GM21390 (cell line): ENCODE data around the gene NAT14.
A peak's percentile ranks its signal among the peaks of the same experiment; 100 is the strongest.

Experiments
- ATAC-seq: cut with Tn5 transposase; IDR thresholded peaks from one replicate; pipeline ENCODE4 v1.9.1; 2021; ENCODE audit not compliant: unreplicated experiment

NAT14 gene

DNA sequence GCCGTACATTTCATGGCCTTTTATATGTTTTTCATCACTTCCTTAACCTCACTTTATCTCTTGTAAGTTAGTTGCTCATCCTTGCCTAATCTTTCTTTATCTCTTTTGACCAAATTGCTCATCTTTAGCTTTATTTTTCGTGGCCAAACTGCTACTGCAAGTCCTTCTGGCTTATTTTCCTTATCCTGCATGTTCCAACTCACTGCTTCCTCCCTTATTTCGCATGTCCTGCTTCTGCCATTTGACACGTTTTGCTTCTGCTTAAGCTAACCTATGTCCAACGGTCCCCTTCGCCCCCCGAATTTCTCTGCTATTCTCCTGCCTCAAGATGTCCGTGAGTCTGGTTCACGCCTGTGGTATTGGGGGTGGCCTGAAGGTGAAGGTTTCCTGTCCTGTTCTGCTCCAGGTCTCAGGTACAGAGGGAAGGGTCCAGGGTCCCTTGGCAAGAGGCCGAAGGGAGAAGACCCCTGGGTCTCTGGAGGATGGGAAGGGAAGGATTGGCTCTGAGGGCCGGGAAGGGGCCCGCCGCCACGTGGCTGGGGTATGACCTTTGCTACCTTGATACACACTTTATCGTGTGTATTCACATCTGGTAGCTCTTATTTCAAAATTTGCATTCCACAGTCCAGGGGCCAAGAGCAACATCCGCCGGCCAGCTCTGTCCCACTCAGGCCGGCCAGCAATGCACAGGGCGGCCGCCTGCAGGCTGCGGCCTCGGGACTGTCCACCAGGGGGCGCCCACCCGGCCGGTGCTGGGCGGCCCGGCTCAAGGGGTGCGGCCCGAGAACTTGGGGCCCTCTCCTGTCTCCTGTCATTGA lies 17.5 kb upstream of the NAT14 start:
- ATAC-seq, result peak; percentile 58

GRCh38 chr19:55468054-55468393 lies 17.0 kb upstream of the NAT14 start:
- ATAC-seq, result no peak

DNA sequence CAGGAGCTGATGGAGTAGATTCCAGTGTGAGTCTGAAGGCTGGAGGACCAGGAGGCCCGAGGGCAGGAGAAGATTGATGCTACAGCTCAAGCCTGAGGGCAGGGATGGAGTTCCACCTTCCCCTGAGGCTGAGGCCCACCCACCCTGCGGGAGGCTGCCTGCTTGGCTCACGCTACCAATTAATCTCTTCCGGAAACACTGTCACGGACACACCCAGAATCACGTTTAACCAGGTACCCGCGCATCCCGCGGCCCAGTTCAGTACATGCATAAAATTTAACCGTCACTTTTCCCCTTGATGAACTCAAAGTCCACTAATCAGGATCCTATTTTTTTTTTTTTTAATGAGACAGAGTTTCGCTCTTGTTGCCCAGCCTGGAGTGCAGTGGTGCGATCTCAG lies 13.7 kb upstream of the NAT14 start:
- no peak for ATAC-seq

GRCh38 chr19:55472463-55472862 lies 12.5 kb upstream of the NAT14 start:
- ATAC-seq, result no peak

GRCh38 chr19:55473225-55474012 lies 11.6 kb upstream of the NAT14 start:
- no peak for ATAC-seq

- no peak for ATAC-seq
Observed at GRCh38 chr19:55474269-55475265, 10.4 kb upstream of the NAT14 start.

DNA sequence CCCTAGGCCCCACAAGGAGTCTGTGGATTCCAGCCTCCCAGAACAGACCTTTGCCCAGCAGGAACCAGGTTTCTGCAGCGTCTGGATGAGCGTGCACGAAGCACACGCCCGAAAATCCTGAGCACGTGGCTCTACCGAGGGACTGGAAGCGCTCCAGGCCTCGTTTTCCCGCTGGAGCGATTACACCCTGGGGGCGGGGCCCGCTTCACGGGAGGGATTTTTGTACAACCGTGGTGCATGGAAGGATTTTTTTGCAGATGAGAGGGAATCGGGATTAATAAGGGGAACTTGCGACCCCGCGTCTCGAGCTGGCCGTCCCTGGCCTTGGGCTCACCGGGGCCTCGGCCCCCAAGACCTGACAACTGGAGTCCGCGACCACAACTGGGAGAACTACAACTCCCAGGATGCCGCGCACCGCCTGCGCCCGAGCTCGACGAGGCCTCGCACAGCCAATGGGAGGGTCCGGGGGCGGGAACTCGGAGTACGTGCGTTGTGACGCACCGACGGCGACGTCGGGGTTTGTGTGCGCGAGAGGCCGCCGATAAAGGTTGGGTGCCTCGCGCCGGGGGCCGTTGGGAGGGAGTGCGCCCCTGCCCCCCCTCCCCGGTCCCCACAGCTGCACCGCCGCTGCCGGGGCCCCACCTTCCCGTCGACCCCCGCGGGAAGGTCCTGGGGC lies 8.8 kb upstream of the NAT14 start, which contains the start of gene ZNF628:
Gene ZNF628, plus strand, starts transcription at position 518 of the 676 bp plus-strand sequence. CDS start 3,294 bp downstream, outside the sequence.
- ATAC-seq, result peak; percentile 85

DNA sequence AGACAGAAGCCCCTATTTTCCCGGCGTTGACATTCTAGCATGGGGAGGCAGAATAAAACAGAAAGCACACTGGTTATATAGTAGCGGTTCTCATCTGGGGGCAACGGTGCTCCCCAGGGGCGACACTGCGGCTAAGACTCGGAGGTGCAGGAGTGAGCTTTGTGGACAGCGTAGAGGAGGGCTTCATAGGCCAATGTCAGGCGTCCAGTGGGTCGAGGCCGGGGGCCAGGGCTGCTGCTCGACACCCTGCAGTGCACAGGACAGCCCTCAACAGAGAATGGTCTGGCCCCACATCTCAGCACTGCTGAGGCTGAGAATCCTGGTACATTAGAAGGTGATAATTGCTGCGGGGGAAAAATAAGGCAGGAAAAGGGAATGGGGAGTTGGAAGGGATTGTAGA lies 7.1 kb upstream of the NAT14 start:
- no peak for ATAC-seq

- no peak for ATAC-seq
Observed at GRCh38 chr19:55478364-55478763, 6.6 kb upstream of the NAT14 start.

DNA sequence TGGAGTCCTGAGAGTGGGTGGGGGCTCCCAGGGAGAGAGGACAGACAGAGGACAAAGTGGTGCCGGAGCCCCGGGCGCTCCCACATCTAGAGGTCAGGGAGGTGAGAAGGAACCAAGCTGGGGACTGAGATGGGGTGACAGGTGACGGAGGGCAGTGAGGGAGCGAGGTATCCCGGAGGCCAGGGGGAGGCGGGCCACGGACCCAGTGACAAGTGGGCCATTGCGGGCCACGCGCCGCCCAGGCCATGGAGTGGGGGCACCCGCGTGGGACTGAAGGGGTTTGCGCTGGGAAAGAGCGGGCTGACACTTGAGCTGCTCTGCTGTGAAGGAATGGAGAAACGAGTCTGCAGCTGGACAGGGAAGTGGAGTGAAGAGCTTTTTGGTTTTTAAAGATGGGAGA lies 5.9 kb upstream of the NAT14 start:
- ATAC-seq, result no peak

DNA sequence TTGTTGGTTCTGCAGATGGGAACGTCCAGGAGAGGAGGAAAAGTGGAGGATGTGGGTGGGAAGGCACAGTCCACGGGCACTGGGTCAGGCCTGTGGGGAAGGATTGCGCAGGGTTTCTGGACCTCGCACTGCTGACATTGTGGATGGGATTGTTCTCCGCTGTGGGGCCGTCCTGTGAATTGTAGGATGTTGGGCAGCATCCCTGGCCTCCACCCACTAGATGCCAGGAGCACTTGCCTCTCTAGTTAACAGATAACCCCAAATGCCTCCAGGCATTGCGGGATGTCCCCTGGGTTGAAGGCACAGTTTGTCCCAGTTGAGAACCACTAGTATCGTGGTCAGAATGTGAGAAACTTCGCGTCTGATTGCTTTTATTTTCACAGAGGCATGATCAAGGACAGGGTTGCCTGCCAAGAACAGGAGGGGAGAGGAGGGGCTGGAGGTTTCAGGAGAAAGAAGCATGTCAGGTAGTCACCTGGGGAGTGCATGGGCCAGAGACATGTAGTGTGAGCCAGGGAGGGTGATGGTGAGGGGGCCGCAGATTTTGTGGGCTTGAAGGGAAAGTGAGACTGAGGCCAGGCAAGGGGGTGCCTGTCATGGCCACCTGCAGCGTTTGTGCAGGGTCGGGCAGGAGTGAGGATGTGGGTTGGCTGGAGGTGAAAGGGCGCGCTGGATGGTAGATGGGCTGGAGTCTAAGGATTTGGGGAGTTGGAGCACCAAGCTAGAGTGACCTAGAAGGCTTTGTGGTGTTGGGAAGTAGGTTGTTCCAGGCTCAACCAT lies 5.3 kb upstream of the NAT14 start:
- ATAC-seq, result no peak

DNA sequence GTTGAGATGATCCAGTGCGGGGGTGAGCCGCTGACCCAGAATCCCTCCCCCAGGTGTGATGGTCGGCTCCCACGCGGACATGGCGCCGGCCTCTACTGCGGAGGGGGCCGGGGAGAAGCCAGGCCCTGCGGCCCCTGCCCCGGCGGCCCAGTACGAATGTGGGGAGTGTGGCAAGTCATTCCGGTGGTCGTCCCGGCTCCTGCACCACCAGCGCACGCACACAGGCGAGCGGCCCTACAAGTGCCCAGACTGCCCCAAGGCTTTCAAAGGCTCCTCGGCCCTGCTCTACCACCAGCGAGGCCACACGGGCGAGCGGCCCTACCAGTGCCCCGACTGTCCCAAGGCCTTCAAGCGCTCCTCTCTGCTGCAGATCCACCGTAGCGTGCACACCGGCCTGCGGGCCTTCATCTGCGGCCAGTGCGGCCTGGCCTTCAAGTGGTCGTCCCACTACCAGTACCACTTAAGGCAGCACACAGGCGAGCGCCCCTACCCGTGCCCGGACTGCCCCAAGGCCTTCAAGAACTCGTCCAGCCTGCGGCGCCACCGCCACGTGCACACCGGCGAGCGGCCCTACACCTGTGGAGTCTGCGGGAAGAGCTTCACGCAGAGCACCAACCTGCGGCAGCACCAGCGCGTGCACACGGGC lies 3.7 kb upstream of the NAT14 start:
- no peak for ATAC-seq

GRCh38 chr19:55481794-55482155 lies 3.2 kb upstream of the NAT14 start:
- ATAC-seq, result no peak

- ATAC-seq, result no peak
Observed at GRCh38 chr19:55482156-55482961, 2.6 kb upstream of the NAT14 start.

DNA sequence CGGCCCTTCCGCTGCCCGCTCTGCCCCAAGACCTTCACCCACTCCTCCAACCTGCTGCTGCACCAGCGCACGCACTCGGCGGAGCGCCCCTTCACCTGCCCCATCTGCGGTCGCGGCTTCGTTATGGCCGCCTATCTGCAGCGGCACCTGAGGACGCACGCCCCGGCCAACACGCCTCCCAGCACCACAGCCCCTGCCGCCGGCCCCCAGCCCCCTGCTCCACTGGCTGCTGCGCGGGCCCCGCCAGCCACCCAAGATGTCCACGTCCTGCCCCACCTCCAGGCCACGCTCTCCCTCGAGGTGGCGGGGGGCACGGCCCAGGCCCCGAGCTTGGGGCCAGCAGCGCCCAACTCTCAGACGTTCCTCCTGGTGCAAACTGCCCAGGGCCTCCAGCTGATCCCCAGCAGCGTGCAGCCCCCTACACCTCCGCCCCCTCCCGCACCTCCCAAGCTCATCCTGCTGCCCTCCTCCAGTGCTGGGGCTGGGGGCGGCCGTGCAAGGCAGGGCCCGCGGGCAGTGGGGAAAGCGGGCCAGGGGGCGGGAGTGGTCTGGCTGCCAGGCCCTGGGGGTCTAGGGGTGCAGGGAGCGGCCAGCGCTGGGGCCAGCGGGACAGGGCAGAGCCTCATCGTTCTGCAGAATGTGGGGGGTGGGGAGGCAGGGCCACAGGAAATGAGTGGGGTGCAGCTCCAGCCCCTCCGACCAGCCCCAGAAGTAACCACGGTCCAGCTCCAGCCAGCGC lies 1.9 kb upstream of the NAT14 start:
- ATAC-seq, result no peak

GRCh38 chr19:55483706-55484592 lies 1.0 kb upstream of the NAT14 start:
- no peak for ATAC-seq
